Right renal pelvis (tissue), 4 donors: ENCODE results near the gene NT5DC2. TPM values are rescaled to one million over a fixed set of nuclear protein-coding genes. Genes with fewer than 3 reads are reported as not detected.

Experiments used
- DNase-seq, 4 donors: peaks; one replicate each; pipeline ENCODE4 v3.0.0-alpha.2; 2013; ENCODE audit warnings: low read depth in 4 of 4, low spot score in 3 of 4, missing footprints in 1 of 4
- polyA plus RNA-seq, 4 donors: library from polyadenylated mRNA; unstranded; fragments of 120-200 nt; gene quantifications; one replicate each; pipeline ENCODE4 v1.2.1, GENCODE V29; 2013; ENCODE audit not compliant: insufficient read length in 4 of 4

NT5DC2 gene
- polyA plus RNA-seq, 4 donors = 130 to 160 (median 147) TPM

DNA sequence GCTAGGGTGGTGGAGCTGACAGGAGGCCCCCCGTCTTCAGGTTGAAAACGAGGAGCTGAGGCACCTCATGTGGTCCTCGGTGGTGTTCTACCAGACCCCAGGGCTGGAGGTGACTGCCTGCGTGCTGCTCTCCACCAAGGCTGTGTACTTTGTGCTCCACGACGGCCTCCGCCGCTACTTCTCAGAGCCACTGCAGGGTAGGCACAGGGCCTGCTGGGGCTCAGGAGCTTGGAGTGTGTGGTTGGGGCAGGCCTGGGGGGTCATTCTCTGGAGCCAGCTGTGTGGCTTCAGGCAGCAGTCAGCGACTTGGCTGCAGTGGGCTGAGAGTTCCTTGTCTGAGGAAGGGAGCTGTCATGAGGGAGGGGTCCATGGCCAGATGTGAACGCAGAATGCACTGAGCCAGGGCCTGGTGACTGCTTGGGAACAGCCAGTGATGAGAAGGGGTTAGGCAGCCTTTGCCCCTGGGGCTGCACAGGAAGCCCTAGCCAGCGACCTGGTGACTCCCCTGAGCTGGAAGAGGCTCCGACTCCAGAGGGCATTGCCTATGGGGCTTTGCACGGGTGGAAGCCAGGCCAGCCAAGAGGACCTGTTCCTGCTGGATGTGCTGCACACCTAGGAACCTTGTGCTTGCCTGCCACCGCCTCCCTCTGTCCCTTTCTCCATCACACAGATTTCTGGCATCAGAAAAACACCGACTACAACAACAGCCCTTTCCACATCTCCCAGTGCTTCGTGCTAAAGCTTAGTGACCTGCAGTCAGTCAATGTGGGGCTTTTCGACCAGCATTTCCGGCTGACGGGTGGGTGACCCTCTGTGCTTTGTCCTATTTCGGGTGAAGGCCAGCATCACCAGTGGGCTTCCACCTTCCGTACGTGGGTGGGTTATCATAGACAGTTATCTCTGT is 43.4 kb downstream of the NT5DC2 start:
- no peak for DNase-seq

DNA sequence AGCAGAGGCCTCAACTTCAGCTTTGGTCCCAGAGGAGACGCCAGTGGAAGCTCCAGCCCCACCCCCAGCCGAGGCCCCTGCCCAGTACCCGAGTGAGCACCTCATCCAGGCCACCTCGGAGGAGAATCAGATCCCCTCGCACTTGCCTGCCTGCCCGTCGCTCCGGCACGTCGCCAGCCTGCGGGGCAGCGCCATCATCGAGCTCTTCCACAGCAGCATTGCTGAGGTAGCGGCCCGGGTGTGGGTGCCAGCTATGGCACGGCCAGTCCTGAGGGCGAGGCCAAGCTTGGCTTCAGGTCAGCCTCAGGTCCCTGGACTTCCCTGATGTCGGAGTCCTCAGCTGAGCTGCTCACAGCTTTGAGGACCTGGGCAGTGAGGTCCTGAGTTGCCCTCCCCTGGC is 44.2 kb downstream of the NT5DC2 start:
- no peak for DNase-seq

DNA sequence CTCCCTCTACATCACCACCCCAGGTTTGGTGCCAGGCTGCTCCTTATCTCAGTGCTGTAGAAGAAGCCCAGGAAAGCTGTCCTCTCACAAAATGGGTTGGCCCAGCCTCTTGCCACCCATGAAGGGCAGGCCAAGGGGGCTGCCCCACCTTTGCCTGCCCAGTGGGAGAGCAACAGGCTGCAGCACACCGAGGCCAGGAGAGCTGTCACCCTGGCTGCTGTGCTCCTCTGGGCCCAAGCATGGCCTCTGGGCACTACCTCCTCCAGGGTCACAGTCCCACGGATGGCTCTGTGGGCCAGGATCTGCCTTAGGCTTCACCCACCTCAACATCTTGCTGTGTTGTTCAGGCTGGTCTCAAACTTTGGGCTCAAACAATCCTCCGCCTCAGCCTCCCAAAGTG is 44.9 kb downstream of the NT5DC2 start:
- DNase-seq = no peak

DNA sequence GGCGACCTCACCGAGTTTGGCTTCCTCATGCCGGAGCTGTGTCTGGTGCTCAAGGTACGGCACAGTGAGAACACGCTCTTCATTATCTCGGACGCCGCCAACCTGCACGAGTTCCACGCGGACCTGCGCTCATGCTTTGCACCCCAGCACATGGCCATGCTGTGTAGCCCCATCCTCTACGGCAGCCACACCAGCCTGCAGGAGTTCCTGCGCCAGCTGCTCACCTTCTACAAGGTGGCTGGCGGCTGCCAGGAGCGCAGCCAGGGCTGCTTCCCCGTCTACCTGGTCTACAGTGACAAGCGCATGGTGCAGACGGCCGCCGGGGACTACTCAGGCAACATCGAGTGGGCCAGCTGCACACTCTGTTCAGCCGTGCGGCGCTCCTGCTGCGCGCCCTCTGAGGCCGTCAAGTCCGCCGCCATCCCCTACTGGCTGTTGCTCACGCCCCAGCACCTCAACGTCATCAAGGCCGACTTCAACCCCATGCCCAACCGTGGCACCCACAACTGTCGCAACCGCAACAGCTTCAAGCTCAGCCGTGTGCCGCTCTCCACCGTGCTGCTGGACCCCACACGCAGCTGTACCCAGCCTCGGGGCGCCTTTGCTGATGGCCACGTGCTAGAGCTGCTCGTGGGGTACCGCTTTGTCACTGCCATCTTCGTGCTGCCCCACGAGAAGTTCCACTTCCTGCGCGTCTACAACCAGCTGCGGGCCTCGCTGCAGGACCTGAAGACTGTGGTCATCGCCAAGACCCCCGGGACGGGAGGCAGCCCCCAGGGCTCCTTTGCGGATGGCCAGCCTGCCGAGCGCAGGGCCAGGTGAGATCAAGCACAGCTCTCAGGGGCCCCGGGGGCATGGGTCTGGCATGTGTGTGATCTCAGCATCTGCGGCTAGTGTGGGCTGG is 45.6 kb downstream of the NT5DC2 start:
- DNase-seq = no peak

DNA sequence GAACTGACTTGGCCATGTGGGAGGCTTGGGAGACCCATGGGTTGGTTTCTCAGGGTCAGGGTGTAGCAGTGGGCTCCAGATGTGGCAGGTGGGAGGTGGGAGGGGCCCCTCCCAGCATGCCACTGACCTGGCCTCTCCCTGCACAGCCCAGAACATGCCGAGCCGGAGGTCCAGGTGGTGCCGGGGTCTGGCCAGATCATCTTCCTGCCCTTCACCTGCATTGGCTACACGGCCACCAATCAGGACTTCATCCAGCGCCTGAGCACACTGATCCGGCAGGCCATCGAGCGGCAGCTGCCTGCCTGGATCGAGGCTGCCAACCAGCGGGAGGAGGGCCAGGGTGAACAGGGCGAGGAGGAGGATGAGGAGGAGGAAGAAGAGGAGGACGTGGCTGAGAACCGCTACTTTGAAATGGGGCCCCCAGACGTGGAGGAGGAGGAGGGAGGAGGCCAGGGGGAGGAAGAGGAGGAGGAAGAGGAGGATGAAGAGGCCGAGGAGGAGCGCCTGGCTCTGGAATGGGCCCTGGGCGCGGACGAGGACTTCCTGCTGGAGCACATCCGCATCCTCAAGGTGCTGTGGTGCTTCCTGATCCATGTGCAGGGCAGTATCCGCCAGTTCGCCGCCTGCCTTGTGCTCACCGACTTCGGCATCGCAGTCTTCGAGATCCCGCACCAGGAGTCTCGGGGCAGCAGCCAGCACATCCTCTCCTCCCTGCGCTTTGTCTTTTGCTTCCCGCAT is 46.4 kb downstream of the NT5DC2 start:
- DNase-seq = no peak

DNA sequence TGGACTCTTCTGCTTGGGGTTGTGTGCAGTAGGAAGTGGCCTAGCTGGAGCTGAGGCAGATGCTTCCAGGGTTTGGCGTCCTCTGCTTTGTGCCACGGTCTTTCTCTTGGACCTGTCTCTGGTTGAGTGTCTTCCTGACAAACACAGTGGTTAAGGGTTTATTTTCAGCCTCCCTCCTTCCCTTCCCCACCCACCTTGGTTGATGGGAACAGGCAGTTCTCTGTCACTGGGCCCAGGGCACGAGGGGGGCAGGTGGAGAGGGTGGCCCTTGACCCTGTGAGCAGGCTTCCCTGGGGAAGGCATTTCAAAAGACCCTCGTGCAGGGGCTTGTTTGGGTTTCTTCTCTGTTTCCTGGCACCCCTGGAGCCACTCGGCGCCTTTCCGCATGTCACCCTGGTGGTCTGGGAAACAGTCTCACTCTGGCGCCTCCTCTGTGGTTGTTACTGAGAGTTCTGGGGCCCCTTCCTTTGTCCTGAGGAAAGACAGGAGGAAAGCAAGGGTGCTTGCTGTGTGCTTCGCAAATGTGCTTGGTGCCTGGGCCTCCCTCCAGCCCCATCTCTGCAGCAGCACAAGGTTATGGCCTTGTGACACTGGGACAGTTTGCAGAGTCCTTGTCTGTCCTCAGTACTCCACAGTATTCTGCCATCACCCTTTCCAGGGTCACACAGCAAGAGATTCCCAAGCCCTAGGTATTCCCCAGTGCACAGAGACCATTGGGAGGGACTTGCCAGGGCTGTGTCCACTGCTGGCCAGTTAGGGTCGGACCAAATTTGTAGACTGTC is 48.8 kb downstream of the NT5DC2 start:
- no peak for DNase-seq

DNA sequence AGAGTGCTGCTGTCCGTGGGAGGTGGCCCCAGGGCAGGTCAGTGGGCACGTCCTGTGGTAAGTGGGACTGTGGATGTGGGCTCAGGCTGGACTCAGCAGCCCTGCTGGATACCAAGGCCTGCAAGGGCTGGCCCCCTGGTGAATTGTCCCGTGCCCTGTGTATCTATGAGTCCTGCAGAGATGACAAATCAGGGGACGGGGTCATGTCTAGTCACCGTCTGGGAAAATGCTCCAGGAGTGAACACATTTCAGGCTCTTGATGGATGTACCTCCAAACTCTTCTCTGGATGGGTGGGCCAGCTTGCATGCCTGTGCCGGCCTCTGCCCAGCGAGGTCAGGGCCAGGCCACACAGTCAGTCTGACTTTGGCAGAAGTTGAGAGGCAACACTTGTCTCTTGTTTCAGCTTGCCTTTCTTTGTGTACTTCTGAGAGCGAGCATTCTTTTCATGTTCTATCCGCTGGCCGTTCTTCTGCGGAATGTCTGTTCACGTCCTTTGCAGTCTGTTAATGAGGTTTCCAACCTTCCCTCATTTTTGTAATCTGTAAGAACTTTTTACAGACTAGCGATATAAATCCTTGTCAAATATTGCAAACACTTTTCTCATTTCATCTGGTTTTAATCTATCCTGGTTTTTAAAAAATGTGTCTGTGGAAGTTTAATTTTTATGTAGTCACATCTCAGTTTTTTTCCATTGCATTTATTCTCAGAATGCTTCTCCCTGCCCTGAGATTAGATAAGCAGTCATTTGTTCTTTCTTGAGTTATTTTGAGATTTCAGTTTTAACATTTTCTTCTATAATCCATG is 49.9 kb downstream of the NT5DC2 start:
- no peak for DNase-seq

DNA sequence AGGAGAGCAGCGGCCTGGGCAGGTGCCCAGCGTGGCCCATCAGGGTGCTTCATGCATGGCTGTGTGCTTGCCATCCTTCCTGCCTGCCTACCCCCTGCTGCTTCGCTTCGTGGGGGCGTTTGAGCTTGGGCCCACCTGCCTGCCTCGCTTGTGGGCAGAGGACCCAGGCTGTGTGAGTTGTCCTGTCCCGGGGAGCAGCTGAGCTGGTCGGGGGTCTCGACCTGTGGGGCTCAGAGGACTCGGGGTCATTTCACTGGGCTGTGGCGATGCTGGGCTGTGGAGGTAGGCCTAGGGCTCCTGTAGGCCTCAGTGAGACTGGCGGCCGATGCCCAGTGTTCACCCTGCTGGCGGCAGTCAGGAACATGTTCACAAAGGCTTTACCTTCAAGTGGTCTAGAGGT is 50.6 kb downstream of the NT5DC2 start:
- no peak for DNase-seq

DNA sequence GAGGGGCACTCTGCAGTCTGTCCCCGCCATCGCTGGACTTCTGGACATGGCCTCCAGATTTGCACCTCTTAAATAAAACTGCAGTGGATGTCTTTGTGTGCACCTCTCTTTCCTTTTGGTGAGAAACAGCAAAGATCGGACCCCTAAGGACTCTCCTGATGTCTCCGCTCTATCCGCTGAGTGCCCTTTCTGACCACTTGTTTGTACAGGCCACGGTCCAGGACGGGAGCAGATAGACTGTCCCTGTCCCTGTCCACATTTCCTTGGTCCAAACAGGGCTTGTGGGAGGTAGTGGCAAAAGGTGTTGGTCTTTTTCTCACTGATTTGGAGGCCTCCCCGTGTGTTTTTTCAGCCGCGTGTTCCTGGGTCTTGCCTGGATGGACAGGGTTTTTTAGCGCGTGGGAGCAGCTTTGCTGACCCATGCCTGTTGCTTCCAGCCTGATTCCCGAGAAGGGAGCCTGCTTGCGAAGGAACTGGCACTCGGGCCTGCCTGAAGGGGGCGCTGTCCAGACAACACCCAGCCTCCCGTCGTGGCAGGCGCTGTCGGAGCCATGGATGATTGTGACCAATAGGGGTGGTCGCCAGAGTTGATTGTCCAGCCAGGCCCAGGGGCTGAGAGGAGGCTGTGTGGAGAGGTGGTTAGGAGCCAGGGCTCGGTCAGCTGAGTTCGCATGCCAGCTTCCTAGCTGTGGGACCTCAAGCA is 51.7 kb downstream of the NT5DC2 start:
- no peak for DNase-seq

DNA sequence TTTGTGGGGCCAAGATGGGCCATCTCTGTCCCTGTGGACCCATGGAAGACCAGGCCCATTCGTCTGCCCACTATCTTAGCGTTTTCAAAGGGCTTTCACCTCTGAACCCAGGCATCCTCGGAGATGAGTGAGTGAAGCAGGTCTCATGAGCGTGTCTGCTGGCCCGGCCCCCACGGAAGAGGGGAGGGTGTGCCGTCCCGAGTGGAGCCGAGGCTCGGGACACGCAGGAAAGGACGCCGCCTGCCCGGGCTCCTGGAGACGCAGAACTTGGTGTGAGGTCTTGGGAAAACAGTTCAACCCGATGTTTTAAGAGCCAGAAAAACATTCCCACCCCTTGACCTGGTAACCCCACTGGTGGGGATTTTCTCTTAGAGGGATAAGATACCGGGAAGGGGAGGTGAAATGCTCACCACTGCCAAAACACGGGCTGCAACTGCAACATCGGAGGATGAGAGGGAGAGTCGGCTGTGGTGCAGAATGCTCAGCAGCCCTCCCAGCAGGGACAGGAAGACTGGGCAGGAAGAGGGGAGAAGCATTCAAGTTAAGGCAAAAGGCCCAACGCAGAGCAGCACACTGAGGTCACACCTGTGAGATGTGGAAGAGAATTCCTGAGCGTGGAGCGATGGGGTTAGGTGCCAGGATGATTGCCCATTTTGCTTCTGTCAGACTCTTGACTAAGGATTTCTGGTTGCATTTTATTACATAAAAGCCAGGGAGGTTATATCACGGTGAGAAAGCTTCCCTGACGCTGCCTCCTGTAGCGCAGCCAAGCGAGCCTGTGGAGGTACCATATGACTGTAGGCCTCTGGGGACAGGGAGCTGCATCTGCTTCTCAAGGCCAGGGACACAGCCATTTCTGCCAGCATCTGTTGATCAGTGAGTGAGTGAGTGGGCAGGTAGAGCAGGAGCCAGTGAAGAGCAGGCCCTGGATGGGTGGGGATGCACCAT is 52.6 kb downstream of the NT5DC2 start:
- DNase-seq = no peak

DNA sequence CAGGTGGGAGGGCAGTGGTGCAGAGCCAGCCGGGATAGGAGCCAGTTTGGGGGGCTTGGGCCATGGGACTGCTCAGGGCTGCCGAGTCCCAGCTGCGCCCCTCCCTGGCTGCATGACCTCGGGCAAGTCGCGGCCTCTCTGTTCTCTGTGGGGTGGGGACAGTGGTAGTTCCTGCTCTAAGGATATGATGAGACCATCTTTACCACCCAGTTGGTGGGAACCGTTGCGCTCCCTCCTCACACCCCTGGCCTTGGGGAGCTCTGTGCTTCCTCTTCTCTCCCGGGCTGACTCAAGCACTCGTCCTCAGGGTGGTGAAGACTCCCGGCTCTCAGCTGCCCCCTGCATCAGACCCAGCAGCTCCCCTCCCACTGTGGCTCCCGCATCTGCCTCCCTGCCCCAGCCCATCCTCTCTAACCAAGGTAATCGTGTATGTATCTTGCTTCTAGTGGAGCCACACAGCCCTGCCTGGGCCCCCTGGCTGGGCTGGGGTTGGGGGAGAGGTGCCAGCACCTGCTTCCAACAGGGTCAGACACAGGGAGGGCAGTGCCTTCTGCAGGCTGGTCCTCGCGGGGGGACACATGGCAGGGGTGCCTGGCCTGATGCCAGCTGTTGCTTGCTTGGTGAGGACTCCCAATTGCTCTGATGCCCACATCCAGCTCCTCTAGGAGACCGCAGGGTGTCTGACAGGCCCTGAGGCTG is 53.6 kb downstream of the NT5DC2 start:
- DNase-seq = no peak

DNA sequence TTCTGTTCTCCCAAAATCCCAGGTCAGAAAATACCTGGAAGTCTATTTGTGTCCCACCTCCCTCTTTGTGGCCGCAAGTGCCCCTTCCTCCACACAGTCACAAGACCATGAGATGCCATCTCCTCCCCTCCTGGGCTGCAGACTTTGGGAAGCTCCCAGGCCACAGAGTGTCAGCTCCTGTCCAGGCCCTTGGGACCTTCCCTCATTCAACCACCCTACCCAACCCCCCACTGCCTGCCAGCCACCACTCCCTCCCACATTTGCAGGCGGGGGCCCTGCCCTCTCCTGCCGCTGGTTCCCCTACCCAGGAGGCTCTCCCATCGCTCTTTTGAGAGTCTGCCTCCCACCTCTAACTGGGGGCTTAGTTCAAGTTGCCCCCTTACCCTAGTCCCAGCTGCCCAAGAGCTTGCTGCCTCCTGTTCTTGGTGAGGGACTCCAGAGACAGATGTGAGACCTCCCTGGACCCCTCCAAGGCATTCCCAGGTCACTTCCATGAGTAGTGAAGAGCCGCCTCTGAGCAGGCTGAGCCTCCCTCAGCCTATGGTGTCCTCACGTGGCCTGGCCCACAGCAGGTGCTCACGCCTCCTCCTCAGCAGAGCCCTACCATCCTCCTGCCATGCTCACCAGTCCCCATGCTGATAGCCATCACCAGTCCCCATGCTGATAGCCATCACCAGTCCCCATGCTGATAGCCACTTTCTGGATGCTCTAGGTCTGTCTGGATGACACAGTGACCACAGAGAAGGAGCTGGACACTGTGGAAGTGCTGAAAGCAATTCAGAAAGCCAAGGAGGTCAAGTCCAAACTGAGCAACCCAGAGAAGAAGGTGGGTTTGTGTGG is 54.4 kb downstream of the NT5DC2 start:
- DNase-seq = no peak

DNA sequence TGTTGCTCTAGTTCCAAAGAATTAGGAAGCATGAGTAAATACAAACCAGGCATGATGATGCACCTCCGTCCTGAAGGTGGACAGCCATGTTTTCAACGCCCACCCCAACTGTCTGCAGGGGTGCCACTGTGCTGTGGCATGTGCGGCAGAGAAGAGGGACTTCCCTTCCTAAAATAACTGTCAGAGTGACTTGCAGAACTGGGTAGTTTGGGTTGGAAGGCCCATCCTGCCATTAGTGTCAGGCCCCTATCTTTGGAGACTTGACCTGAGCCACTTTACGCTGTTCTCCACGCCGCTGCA is 55.9 kb downstream of the NT5DC2 start:
- DNase-seq = no peak

DNA sequence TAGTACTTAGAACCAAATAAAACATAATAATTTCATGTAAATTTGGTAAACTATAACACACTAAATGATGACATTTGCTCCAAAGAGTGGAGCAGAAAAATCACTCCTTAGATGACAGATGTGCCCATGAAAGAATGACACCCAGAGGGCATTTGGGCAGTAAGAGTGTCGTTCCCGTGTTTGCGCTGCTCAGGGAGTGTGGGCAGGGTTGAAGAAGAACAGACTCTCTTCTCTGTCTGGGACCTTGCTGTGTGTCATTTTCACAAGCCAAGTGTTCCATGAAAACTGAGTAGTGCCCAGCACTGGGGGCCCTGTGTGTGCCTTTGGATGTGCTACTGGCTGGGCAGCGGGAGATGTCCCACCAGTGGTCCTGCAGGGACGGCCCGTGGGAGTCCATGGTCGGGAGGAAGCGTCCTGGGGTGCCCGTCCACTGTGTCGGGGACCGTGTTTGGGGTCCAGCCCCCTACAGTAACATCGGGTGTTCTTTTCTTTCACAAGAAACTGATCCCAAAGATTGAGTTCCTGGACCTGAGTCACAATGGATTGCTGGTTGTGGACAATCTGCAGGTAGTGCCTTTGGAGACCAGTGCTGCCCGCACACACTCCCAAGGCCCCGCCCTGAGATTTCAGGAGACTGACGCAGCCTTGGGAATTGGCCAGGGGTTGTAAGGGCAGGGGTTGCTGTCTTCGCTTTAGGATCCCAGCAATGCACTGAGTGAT is 56.4 kb downstream of the NT5DC2 start:
- DNase-seq = no peak
